ENCODE data around the gene OPHN1. TPM values are rescaled to one million over a fixed set of nuclear protein-coding genes. Genes with fewer than 3 reads are reported as not detected.
A peak's percentile ranks its signal among the peaks of the same experiment; 100 is the strongest.

The OPHN1 gene, protein sequence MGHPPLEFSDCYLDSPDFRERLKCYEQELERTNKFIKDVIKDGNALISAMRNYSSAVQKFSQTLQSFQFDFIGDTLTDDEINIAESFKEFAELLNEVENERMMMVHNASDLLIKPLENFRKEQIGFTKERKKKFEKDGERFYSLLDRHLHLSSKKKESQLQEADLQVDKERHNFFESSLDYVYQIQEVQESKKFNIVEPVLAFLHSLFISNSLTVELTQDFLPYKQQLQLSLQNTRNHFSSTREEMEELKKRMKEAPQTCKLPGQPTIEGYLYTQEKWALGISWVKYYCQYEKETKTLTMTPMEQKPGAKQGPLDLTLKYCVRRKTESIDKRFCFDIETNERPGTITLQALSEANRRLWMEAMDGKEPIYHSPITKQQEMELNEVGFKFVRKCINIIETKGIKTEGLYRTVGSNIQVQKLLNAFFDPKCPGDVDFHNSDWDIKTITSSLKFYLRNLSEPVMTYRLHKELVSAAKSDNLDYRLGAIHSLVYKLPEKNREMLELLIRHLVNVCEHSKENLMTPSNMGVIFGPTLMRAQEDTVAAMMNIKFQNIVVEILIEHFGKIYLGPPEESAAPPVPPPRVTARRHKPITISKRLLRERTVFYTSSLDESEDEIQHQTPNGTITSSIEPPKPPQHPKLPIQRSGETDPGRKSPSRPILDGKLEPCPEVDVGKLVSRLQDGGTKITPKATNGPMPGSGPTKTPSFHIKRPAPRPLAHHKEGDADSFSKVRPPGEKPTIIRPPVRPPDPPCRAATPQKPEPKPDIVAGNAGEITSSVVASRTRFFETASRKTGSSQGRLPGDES
- total RNA-seq = 1 to 10 TPM; 5.0 to 7.6 TPM
- long read RNA-seq, full-length matches to known transcripts = 1 of 7 reads
- long read RNA-seq, partial matches to known transcripts = 2 of 7 reads
- long read RNA-seq, other reads (novel, unspliced or antisense) = 4 of 7 reads

DNA sequence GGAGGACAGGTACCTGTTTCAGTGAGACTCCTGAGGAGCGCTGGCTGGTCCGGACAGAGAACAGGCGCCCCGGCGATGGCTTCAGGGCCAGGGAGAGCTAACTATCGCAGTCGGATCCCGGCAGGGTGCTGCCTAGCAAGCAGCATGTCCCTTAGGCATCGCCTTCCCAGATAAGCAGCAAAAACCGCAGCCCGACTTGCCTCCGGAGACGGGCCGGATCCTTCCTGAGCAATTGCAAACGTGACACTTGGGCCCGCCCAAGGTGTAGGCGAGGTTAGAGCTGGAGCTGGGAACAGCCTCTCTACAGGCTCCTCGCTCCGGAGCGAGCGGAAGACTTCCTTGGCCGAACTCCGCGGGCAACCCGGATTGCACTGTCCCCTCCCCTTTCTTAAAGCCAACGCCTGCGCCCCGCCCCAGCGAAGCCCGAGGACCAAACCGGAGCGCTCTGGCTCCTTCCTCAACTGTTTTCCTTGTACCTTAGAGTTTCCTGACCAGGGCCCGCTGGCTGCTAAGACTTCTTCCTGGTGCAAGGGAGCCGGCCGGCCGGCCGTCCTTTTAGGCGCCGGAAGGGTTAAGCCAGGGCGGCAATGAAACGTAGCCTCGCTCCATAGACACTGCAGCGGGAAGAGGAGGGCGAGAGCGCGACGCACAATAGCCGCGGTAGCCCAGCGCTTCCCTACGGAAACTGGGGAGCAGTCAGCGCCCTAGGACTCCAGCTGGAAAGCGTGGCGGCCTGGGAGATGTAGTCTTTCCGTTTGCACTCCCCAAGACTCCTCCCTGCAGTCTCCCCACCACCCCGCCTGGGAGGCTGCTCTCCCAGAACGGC, at the start of gene OPHN1:
Gene OPHN1 (minus strand): TSS at position 341 of the 826 bp plus-strand sequence. CDS start 475 bp downstream, outside the sequence.
- ATAC-seq = peak; percentile 93
- intact Hi-C loops (cut with DNase I, micrococcal nuclease) = no loop called here
- peak; percentile 80 to 86 for DNase-seq

DNA sequence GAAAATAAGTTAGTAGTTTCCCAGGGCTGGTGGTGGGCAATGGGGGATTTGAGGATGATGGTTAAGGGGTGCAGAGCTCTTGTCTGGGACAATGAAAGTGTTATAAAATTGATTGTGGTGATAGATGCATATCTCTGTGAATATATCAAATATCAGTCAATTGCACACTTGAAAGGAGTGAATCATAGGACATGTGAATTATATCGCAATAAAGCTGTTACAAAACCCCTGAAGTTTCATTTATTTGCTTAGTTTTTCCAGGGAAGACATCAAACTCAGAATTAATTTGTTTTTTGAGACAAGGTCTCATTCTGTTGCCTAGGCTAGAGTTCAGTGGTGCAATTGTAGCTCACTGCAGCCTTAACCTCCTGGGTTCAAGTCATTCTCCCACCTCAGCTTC, 47.7 kb upstream of the OPHN1 start:
- DNase-seq (no peak), ATAC-seq (no peak)
- intact Hi-C loops (cut with DNase I, micrococcal nuclease) = no loop called here

DNA sequence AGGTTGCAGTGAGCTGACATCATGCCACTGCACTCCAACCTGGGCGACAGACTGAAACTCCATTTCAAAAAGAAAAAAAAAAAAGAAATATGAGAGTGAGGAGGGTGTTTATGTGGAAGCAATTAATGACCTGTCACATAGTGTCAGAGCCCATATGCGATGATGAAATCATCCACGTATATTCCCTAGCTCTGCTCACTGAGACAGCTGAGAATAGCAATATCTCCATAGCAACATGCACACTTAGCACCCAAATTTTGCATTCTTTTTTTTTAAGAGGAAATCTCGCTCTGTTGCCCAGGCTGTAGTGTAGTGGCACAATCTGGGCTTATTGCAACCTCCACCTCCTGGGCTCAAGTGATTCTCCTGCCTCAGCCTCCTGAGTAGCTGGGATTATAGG, 31.5 kb upstream of the OPHN1 start:
- intact Hi-C loops (cut with DNase I, micrococcal nuclease) = loop anchor here in 1 of 2 donors (5.0 kb wide), 1 partner anchor 267 kb away; no protein-coding TSS in a partner anchor
- ATAC-seq (no peak), DNase-seq (no peak)

DNA sequence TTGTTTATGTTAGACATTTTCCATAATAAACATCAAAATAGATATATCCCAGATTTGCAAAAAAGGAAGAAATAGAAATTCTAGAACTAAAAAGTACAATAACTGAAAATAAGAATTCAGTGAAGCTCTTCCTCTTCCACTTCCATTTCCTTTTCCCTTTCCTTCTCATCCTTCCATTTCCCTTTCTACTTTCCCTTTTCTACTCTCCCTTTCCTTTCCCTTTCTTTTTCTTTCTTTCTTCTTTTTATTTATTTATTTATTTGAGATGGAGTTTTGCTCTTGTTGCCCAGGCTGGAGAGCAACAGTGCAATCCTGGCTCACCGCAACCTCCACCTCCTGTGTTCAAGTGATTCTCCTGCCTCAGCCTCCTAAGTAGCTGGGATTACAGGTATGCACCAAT, 30.6 kb upstream of the OPHN1 start:
- DNase-seq (no peak), ATAC-seq (no peak)
- intact Hi-C loops (cut with DNase I, micrococcal nuclease) = loop anchor here in 1 of 2 donors (5.0 kb wide), 1 partner anchor 267 kb away; no protein-coding TSS in a partner anchor

DNA sequence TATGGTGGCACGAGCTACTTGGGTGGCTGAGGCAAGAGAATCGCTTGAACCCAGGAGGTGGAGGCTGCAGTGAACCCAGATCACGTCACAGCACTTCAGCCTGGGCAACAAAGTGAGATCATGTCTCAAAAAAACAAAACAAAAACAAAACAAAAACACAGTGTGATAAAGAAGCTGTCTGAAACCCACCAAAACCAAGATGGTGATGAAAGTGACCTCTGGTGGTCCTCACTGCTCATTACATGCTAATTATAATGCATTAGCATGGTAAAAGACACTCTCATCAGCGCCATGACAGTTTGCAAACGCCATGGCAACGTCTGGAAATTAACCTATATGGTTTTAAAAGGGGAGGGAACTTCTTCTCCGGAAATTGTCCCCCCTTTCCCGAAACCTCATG, 29.4 kb upstream of the OPHN1 start:
- intact Hi-C loops (cut with DNase I, micrococcal nuclease) = loop anchor here in 1 of 2 donors (5.0 kb wide), 1 partner anchor 265 kb away; no protein-coding TSS in a partner anchor
- DNase-seq (no peak), ATAC-seq (no peak)

DNA sequence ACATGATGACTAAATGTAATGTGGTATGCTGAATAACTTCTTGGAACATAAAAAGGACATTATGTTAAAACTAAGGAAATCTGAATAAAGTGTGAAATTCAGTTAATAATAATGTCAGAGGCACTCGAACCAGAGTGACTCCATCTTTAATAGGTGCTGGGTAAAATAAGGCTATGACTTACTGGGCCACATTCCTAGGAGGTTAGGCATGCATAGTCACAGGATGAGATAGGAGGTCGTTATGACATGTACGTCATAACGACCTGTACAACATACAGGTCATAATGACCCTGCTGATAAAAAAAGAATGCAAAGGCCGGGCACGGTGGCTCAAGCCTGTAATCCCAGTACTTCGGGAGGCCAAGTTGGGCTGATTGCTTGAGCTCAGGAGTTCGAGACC, 28.9 kb upstream of the OPHN1 start:
- intact Hi-C loops (cut with DNase I, micrococcal nuclease) = loop anchor here in 1 of 2 donors (5.0 kb wide), 1 partner anchor 265 kb away; no protein-coding TSS in a partner anchor
- DNase-seq (no peak), ATAC-seq (no peak)

DNA sequence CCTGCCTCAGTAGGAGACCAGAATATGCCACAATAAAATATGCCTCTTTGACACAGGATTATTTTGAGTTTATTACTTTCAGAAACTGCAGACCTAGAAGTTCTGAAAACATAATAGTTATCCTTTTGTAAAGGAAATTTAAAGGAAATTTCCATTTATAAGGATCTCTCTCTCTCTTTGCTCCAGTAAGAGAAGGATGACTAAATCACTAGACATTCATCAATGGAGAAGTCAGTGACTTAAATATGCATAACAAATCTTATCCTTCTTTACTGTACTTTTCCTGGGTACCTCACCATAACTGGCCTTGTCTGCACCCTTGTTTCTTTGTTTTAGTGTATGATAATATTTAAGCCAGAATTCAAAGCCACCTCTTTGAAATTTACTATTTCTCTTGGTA, 28.3 kb upstream of the OPHN1 start:
- DNase-seq = no peak
- intact Hi-C loops (cut with DNase I, micrococcal nuclease) = loop anchor here in 1 of 2 donors (5.0 kb wide), 1 partner anchor 264 kb away; no protein-coding TSS in a partner anchor
- ATAC-seq = no peak

DNA sequence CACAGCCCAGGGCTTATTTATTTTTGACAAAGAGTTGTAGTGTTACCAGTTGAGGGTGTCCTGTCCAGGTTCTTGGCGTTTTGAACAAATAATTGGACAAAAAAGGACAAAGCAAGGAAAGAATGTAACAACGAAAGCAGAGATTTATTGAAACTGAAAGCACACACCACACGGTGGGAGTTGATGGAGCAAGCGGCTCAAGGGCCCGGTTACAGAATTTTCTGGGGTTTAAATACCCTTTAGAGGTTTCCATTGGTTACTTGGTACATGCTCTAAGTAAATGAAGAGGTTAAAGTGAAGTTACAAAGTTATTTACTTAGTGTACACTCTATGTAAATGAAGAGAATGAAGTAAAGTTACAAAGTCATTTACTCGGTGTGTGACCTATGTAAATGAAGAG, 27.8 kb upstream of the OPHN1 start:
- DNase-seq (no peak), ATAC-seq (no peak)
- intact Hi-C loops (cut with DNase I, micrococcal nuclease) = loop anchor here in 1 of 2 donors (5.0 kb wide), 1 partner anchor 264 kb away; no protein-coding TSS in a partner anchor

DNA sequence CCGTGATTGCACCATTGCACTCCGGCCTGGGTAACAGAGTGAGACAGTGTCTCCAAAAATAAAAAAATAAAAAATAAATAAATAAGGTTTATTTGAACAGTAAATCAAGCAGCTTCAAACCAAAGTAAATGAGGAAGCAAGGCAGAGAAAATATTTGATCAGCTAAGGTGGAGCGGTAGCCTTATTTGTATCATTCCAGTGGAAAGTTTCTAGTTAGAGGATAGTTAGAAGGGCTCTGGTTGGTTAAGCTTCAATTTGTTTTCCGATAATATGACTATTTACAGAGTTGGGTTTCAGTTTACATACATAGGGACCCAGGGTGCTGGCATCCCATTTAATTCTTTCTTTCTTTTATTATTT, 21.8 kb upstream of the OPHN1 start:
- intact Hi-C loops (cut with DNase I, micrococcal nuclease) = no loop called here
- no peak for ATAC-seq
- DNase-seq = no peak

DNA sequence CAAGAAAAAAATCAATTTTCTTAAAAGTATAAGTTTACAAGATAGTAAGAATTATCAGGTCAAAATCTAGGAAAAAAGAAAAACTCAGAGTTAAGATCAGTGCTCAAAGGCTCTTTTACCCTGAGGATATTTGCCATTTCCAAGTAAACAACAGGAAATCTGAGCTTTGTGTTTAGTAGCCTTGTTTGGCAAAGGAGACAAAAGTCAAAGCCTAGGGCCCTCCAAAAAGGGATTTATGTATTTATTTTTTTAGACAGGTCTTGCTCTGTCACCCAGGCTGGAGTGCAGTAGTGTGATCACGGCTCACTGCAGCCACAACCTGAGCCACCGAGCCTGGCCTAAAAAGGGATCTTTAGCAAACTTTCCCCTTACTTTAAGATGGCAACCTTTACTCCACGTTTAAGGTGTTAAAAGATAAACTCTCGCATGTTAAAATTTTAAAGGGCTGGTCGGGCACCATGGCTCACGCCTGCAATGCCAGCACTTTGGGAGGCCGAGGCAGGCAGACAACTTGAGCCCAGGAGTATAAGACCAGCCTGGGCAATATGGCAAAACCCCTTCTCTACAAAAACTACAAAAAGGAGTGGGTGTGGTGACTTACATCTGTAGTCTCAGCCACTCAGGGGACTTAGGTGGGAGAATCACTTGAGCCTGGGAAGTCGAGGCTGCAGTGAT, 21.3 kb upstream of the OPHN1 start:
- no peak for ATAC-seq
- intact Hi-C loops (cut with DNase I, micrococcal nuclease) = no loop called here
- no peak for DNase-seq

DNA sequence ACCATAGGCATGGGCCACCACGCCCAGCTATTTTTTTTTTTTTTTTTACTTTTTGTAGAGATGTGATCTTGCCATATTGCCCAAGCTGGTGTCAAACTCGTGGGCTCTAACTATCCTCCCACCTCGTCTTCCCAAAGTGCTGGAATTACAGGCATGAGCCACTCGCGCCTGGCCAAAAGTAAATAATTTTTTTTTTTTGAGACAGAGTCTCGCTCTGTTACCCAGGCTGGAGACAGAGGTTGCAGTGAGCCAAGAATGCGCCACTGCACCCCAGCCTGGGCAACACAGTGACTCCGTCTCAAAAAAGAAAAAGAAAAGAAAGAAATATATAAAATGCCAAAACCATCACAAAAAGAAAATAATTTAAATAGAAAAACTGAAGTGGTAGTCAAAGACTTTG, 18.4 kb upstream of the OPHN1 start:
- intact Hi-C loops (cut with DNase I, micrococcal nuclease) = no loop called here
- no peak for ATAC-seq
- no peak for DNase-seq

DNA sequence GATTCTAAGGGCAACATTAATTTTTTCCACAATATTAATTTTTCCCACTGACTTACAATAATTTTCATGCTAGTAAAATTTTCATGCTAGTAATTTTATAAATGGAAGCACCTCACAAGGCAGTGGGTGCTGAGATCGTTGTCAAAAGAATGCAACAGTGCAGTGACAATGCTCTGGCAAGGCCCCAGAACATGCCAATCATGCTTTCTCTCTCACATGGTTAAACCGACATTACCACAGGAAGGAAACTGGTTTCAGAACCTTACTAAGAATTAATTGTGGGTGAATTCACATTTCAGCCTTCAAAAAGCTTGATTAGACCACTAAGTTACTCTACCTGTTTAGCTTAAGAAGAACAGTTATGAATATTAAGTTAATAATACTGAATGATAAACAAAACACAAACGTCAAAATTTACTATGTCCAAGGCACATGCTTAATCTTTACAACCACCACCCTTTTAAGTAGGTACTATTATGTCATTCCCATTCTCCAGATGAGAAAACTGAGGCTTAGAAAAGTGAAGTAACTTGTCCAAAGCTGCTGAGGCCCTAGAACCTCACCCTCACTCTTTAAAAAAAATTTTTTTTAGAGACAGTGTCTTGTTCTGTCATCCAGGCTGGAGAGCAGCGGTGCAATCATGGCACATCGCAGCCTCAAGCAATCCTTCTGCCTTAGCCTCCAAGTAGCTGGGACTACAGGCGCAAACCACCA, 10.0 kb upstream of the OPHN1 start:
- intact Hi-C loops (cut with DNase I, micrococcal nuclease) = no loop called here
- DNase-seq (no peak), ATAC-seq (no peak)

DNA sequence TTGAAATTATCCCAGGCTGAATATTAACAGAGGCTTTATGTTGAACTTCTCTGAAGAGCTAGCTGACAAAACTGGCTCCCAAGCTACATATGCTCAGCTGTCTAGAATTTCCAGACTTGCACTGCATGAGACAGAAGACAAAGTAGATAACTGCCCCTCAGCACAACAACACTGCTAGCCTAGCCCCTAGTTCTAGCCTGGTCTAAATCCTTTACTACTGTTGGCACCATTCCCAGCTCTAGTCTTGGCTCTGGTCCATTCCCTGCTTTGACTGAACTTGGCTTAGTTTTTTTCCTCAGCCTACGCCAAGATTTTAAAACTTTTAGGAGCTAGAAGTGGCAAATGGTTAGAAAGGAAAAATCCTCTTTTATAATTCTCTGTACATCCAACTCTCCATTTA, 7.6 kb upstream of the OPHN1 start:
- DNase-seq (peak; percentile 54 to 66), ATAC-seq (peak; percentile 79)
- intact Hi-C loops (cut with DNase I, micrococcal nuclease) = no loop called here

DNA sequence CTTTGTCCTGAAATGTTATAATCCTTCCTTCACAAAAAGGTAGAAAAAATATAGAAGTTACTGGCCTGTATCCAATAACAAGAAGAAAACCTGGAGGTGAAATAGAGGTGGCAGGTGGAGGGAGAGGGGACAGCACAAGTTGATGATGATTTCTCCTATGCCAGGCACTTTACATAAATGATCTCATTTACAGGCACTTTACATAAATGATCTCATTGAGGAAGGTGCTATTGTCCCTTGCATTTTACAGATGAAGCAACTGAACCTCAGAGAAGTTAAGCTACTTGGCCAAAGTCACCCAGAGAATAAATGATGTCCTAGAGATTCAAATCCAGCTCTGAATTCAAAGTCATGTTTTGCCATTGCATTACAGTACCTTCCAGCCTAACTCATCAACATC, 7.1 kb upstream of the OPHN1 start:
- peak; percentile 29 for ATAC-seq
- DNase-seq = no peak
- intact Hi-C loops (cut with DNase I, micrococcal nuclease) = no loop called here

DNA sequence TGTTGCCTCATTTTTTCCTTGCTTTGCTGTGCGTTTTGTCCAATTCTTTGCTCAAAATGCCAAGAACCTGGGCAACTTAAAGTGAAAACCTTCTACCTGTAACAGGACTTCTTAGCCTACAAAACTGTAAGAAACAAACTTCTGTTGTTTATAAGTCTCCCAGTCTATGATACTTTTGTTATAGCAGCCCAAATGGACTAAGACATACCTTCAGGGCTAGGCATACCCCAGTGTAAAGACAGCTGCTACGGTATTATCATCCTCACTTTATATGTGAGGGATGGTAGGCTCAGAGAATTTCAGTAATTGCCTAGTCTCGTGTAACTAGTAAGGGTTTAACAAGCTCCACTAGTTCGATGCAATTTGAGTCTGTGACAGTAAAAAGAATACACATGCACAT, 6.0 kb upstream of the OPHN1 start:
- no peak for DNase-seq
- intact Hi-C loops (cut with DNase I, micrococcal nuclease) = no loop called here
- ATAC-seq = no peak

DNA sequence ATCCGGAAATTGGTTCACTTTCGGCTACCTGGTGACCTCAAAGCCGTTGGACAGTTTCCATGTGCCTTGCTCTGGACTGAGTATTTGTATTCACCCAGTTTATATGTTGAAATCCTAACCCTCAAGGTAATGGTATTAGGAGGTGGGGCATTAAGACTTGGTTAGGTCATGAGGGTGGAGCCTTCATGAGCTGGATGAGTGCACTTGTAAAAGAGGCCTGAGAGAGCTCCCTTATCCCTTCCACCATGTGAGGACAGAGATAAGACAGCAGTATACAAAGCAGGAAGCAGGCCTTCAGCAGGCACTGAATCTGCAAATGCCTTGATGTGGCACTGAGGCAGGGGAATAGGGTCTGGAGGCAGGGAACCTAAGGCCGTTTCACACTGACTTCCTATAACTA, 5.3 kb upstream of the OPHN1 start:
- DNase-seq = no peak
- no peak for ATAC-seq

DNA sequence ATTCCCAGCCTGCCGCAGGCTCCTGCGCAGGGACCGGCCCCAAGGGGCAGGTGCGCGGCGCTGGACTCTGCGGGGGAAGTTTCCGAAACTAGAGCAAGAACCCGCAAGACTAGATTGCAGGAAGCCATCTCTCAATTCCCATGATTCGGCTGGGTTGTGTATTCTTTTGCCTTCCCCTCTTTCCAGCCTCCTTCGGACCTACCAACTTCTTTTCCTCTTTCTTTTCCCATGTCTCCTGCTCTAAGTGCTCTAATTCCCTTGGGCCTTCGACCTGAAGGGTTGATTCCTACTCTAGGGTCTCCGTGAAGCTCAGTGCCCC, 645 bp upstream of the OPHN1 start:
- DNase-seq (no peak), ATAC-seq (no peak)
- intact Hi-C loops (cut with DNase I, micrococcal nuclease) = no loop called here

More for the DNA sequence above, 5.3 kb upstream of the OPHN1 start:
- intact Hi-C loops (cut with DNase I, micrococcal nuclease) = no loop called here

DNA sequence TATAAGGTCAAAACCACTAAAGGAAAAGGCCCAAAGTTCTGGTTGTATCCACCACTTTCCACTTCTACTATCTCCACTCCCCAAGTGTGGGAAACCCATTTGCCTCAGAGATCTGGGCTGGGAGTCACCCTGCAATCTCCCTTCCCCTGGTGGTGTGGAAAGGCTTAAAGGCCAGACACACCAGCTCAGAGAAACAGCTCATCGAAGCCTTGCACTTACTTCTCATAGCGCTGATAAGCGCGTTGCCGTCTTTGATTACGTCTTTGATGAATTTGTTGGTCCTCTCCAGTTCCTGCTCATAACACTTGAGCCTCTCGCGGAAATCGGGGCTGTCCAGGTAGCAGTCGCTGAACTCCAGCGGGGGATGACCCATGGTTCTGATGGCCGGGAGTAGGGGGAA, 647 bp downstream of the OPHN1 start:
- peak; percentile 14 for ATAC-seq
- DNase-seq = no peak
- intact Hi-C loops (cut with DNase I, micrococcal nuclease) = no loop called here
